ENCODE measurements around the gene PGAM5. TPM values are rescaled to one million over a fixed set of nuclear protein-coding genes. Genes with fewer than 3 reads are reported as not detected.

The PGAM5 gene
- total RNA-seq, 1 experiment from 2014 or later, result 101 TPM

- H3K27ac Mint-ChIP-seq (ENCODE audit: unreplicated experiment), result no peak overlapping the region
- DNase-seq, result no peak
- H3K9me3 Mint-ChIP-seq (ENCODE audit: low read depth, unreplicated experiment), result no peaks in the 10 kb centered on the region
- H3K36me3 Mint-ChIP-seq (ENCODE audit: insufficient read depth, unreplicated experiment), result peaks cover 99% of the 10 kb centered on the region
- intact Hi-C loops (cut with micrococcal nuclease; ENCODE audit: unreplicated experiment), result no loop called here
- no peak for TF ChIP-seq CTCF (IDR thresholded peaks at IDR 0.05; ENCODE audit: unreplicated experiment)
- no TSS peak for BruUV-seq (replicated peaks)
- CTCF ChIA-PET, result no interaction called here
- no peaks in the 10 kb centered on the region for H3K27me3 Mint-ChIP-seq (ENCODE audit: unreplicated experiment)
- no peak overlapping the region for H3K4me3 Mint-ChIP-seq (ENCODE audit: low read depth, unreplicated experiment)
- no peaks in the 10 kb centered on the region for H3K4me1 Mint-ChIP-seq (ENCODE audit: low read depth, unreplicated experiment)
Measured at GRCh38 chr12:132724506-132725241, 14.0 kb downstream of the PGAM5 start.

DNA sequence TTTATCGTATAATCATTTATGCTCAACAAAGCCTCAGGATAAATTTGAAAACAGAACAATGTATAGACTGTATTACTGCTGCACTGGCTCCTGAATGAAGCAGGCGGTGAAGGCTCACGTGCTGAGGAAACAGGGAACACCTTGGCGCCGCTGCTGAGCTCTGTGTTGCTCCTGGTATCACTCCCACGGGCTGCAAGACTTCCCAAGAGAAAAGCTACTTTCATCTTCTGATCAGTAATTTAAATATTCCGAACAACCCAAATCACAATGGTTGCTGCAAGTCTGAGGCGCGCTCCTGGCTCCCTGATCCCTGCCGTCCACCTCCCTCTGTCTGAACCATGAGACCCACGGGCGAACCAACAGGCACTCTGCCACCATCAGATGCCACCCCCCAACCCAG lies 15.7 kb downstream of the PGAM5 start:
- H3K4me1 Mint-ChIP-seq (ENCODE audit: low read depth, unreplicated experiment), result no peaks in the 10 kb centered on the region

GRCh38 chr12:132727091-132727794 lies 16.6 kb downstream of the PGAM5 start:
- CTCF ChIA-PET, result no interaction called here
- Mint-ChIP-seq H3K4me3 (ENCODE audit: low read depth, unreplicated experiment) (no peak overlapping the region), H3K36me3 (ENCODE audit: insufficient read depth, unreplicated experiment) (peaks cover 97% of the 10 kb centered on the region), H3K27me3 (ENCODE audit: unreplicated experiment) (no peaks in the 10 kb centered on the region), H3K9me3 (ENCODE audit: low read depth, unreplicated experiment) (peaks cover 2% of the 10 kb centered on the region), H3K27ac (ENCODE audit: unreplicated experiment) (no peak overlapping the region), H3K4me1 (ENCODE audit: low read depth, unreplicated experiment) (no peaks in the 10 kb centered on the region)
- intact Hi-C loops (cut with micrococcal nuclease; ENCODE audit: unreplicated experiment), result no loop called here
- no peak for DNase-seq
- TF ChIP-seq CTCF (IDR thresholded peaks at IDR 0.05; ENCODE audit: unreplicated experiment), result no peak
- BruUV-seq (replicated peaks), result no TSS peak

More for the DNA sequence above, 15.7 kb downstream of the PGAM5 start:
- no peaks in the 10 kb centered on the region for H3K9me3 Mint-ChIP-seq (ENCODE audit: low read depth, unreplicated experiment)
- no TSS peak for BruUV-seq (replicated peaks)
- no peaks in the 10 kb centered on the region for H3K27me3 Mint-ChIP-seq (ENCODE audit: unreplicated experiment)
- H3K27ac Mint-ChIP-seq (ENCODE audit: unreplicated experiment), result no peak overlapping the region
- H3K36me3 Mint-ChIP-seq (ENCODE audit: insufficient read depth, unreplicated experiment), result peaks cover 100% of the 10 kb centered on the region
- CTCF ChIA-PET, result no interaction called here
- no peak overlapping the region for H3K4me3 Mint-ChIP-seq (ENCODE audit: low read depth, unreplicated experiment)
- no peak for TF ChIP-seq CTCF (IDR thresholded peaks at IDR 0.05; ENCODE audit: unreplicated experiment)
- intact Hi-C loops (cut with micrococcal nuclease; ENCODE audit: unreplicated experiment), result no loop called here
- DNase-seq, result no peak

DNA sequence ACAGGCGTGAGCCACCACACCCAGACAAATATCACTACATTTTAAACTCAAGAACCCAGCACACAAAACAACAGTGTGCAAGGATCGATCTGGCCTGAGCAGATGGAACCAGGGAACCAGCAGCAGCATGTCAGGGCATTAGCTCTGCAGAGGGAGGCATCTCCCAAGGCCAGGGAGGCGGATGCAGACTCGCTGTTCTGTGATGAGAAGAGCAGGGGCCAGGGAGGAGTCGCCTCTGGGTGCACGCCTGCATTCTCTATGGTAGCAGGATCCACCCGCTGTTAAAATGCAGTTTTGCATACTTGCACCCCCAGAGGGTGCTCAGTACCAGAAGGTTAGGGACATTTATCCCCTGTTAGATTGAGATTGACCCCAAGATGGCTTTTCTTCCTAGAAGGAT lies 17.9 kb downstream of the PGAM5 start:
- no TSS peak for BruUV-seq (replicated peaks)
- DNase-seq, result no peak
- H3K27ac Mint-ChIP-seq (ENCODE audit: unreplicated experiment), result peak overlapping the region; percentile 68
- intact Hi-C loops (cut with micrococcal nuclease; ENCODE audit: unreplicated experiment), result no loop called here
- no peaks in the 10 kb centered on the region for H3K27me3 Mint-ChIP-seq (ENCODE audit: unreplicated experiment)
- no peak overlapping the region for H3K4me3 Mint-ChIP-seq (ENCODE audit: low read depth, unreplicated experiment)
- peaks cover 96% of the 10 kb centered on the region for H3K36me3 Mint-ChIP-seq (ENCODE audit: insufficient read depth, unreplicated experiment)
- CTCF ChIA-PET, result no interaction called here
- no peak for TF ChIP-seq CTCF (IDR thresholded peaks at IDR 0.05; ENCODE audit: unreplicated experiment)
- H3K4me1 Mint-ChIP-seq (ENCODE audit: low read depth, unreplicated experiment), result no peaks in the 10 kb centered on the region
- peaks cover 2% of the 10 kb centered on the region for H3K9me3 Mint-ChIP-seq (ENCODE audit: low read depth, unreplicated experiment)

All from Calu3 (cell line).